NT2/D1 (cell line): Measurements from ENCODE around the gene SLCO3A1.

Experiments
- DNase-seq: peaks from one replicate; pipeline ENCODE4 v3.0.0-alpha.2; 2011; ENCODE audit warnings: low read depth, low spot score
- H3K27me3 ChIP-seq: 2 replicates; pipeline ENCODE4 v1.6.0; 2011; ENCODE audit warnings: mild to moderate bottlenecking; ENCODE audit not compliant: insufficient read length, insufficient read depth
- H3K36me3 ChIP-seq: 2 replicates; pipeline ENCODE4 v1.6.1; 2011; ENCODE audit warnings: mild to moderate bottlenecking, low read length, mixed read lengths; ENCODE audit not compliant: insufficient read depth, insufficient read length
- H3K4me1 ChIP-seq: 2 replicates; pipeline ENCODE4 v1.5.1; 2011; ENCODE audit not compliant: insufficient read depth, insufficient read length
- H3K4me3 ChIP-seq: 2 replicates; pipeline ENCODE4 v1.5.1; 2011; ENCODE audit warnings: low read depth; ENCODE audit not compliant: insufficient read length
- H3K9ac ChIP-seq: 2 replicates; pipeline ENCODE4 v1.6.0; 2011; ENCODE audit warnings: low read depth; ENCODE audit not compliant: insufficient read length
- H3K9me3 ChIP-seq: 2 replicates; pipeline ENCODE4 v1.5.1; 2011; ENCODE audit warnings: mild to moderate bottlenecking, low read length; ENCODE audit not compliant: insufficient read depth
- SUZ12 ChIP-seq: IDR thresholded peaks from 2 replicates; pipeline ENCODE4 v1.6.1; 2011; ENCODE audit not compliant: insufficient read length, insufficient read depth; ENCODE audit errors: extremely low read depth
- YY1 ChIP-seq: IDR thresholded peaks from 2 replicates; pipeline ENCODE4 v1.6.1; 2011; ENCODE audit not compliant: insufficient read length, insufficient read depth
- ZNF274 ChIP-seq: IDR thresholded peaks from 2 replicates; pipeline ENCODE4 v1.6.1; 2011; ENCODE audit warnings: mild to moderate bottlenecking, low read depth, low read length

Gene SLCO3A1

DNA sequence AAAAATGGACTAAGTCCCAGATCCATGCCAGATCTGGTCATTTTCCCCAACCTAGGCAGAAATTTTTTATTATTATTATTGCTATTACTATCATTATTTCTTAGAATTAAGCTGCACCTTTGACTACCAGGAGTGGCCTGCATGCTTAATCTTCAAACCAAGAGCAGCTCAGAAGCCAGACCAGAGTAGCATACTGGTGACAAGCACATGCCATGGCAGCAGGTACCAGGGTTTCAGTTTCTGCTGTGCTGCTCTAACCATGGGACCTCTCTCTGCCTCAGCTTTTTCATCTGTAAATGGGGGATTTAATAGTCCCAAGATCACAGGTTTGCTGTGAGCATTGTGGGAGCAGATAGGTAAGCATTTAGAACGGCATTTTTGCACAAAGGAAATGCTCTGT, 262.3 kb downstream of the SLCO3A1 start:
- Histone ChIP-seq H3K36me3 (peaks cover 10% of the 10 kb centered on the region), H3K27me3 (no peaks in the 10 kb centered on the region), H3K9ac (no peak overlapping the region), H3K9me3 (peaks cover under 1% of the 10 kb centered on the region; the same call in 1 of the 2 replicates), H3K4me1 (peaks cover 16% of the 10 kb centered on the region), H3K4me3 (no peak overlapping the region)
- DNase-seq: no peak
- no peak for TF ChIP-seq ZNF274
- no peak for TF ChIP-seq YY1
- TF ChIP-seq SUZ12: no peak

GRCh38 chr15:92116330-92116729, 262.8 kb downstream of the SLCO3A1 start:
- H3K9ac ChIP-seq: no peak overlapping the region
- no peaks in the 10 kb centered on the region for H3K27me3 ChIP-seq
- no peak for TF ChIP-seq SUZ12
- TF ChIP-seq ZNF274: no peak
- TF ChIP-seq YY1: no peak
- H3K9me3 ChIP-seq: peaks cover 6% of the 10 kb centered on the region
- H3K36me3 ChIP-seq: peaks cover 15% of the 10 kb centered on the region
- no peak for DNase-seq
- H3K4me1 ChIP-seq: peaks cover 16% of the 10 kb centered on the region
- H3K4me3 ChIP-seq: no peak overlapping the region

- Histone ChIP-seq H3K4me3 (no peak overlapping the region), H3K9ac (no peak overlapping the region)
Observed at GRCh38 chr15:92117261-92117731, 263.8 kb downstream of the SLCO3A1 start.

DNA sequence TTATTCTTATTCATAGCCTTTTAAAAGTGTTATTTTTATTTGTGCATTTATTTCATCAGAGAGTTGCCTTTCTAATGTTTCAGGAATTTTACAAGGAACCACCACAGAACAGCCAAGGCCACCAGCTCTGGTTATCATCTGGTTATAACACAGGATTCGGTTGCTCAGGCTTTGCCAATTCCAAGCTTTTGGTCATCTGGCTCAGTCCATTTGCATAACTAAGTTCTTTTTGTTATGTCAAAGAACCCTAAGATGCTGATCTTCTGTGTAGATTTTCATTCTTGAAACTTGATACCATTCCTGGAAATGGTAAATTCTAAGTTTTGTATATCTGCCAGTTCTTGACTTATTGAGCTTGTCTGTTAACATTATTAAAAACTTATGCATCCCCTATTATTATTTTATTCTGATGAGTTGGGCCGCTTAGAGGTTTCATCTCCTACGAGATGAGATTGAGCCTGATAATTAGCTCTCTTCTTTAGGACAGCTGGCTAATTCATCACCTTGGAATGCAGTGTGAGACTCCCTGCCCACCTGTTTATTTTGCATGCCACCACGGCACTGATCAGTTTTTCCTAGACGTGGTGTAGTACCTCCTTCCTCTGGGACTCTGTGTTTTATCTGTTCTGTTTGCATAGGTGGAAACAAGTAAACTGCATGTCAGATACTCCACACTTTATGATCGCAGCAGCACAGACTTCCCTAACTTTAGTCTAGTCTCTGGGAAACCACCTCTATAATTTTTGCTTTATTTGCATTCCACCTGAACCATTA, 264.8 kb downstream of the SLCO3A1 start:
- no peak overlapping the region for H3K9ac ChIP-seq
- peak; percentile 61 for DNase-seq
- H3K9me3 ChIP-seq: peaks cover 20% of the 10 kb centered on the region
- H3K27me3 ChIP-seq: no peaks in the 10 kb centered on the region
- H3K36me3 ChIP-seq: peaks cover 26% of the 10 kb centered on the region
- peaks cover 19% of the 10 kb centered on the region for H3K4me1 ChIP-seq
- TF ChIP-seq YY1: no peak
- no peak for TF ChIP-seq ZNF274
- no peak for TF ChIP-seq SUZ12
- H3K4me3 ChIP-seq: no peak overlapping the region

More at GRCh38 chr15:92117261-92117731, 263.8 kb downstream of the SLCO3A1 start:
- H3K9me3 ChIP-seq: peaks cover 15% of the 10 kb centered on the region
- H3K36me3 ChIP-seq: peaks cover 24% of the 10 kb centered on the region
- no peaks in the 10 kb centered on the region for H3K27me3 ChIP-seq
- H3K4me1 ChIP-seq: peaks cover 19% of the 10 kb centered on the region
- no peak for DNase-seq
- TF ChIP-seq ZNF274 (no peak), YY1 (no peak), SUZ12 (no peak)

DNA sequence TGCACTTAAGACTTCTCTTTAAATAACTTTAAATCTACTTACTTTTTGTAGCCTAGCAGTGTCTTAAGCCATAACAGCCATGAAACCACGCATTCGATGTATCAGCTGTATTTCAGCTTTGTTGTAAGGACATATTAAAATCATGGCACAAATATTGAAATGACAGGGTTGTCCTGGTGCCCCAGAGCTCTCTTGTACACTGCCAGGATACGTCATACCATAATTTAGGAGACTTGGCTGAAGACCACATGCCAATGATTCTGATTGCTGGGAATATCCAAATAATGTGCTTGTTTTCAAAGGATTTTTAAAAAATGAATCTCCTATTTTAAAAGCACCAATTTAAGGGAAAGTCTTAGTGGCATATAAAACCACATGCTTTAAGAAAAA, 265.4 kb downstream of the SLCO3A1 start:
- no peak overlapping the region for H3K9ac ChIP-seq
- peaks cover 20% of the 10 kb centered on the region for H3K9me3 ChIP-seq
- peaks cover 26% of the 10 kb centered on the region for H3K36me3 ChIP-seq
- H3K4me1 ChIP-seq: peaks cover 24% of the 10 kb centered on the region
- TF ChIP-seq ZNF274: no peak
- TF ChIP-seq SUZ12: no peak
- no peak for TF ChIP-seq YY1
- DNase-seq: no peak
- no peaks in the 10 kb centered on the region for H3K27me3 ChIP-seq
- H3K4me3 ChIP-seq: no peak overlapping the region

GRCh38 chr15:92120094-92120795, 266.7 kb downstream of the SLCO3A1 start:
- H3K36me3 ChIP-seq: peaks cover 23% of the 10 kb centered on the region
- DNase-seq: no peak
- H3K4me3 ChIP-seq: no peak overlapping the region
- no peaks in the 10 kb centered on the region for H3K27me3 ChIP-seq
- peaks cover 21% of the 10 kb centered on the region for H3K4me1 ChIP-seq
- peaks cover 20% of the 10 kb centered on the region for H3K9me3 ChIP-seq
- TF ChIP-seq ZNF274 (no peak), SUZ12 (no peak), YY1 (no peak)
- no peak overlapping the region for H3K9ac ChIP-seq

DNA sequence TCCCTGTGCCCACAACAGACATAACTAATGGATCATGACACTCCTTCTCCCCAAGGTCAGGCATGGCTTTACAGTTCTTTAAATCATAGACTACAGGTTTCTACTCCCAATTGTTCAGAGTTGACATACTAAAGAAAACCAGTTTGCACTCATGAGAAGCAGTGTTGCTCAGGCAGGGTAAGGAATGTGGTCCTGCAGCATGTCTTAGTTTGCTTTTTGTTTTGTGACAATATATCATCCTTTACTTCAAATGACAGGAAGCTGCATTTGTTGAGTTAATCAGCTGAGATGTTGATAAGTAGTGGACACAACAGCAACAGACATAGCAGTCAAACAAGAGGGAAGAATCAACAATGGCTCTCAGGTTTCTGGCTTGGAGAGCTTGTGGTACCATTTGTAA, 267.5 kb downstream of the SLCO3A1 start:
- H3K9me3 ChIP-seq: peaks cover 20% of the 10 kb centered on the region
- H3K27me3 ChIP-seq: no peaks in the 10 kb centered on the region
- TF ChIP-seq SUZ12 (no peak), ZNF274 (no peak), YY1 (no peak)
- no peak for DNase-seq
- H3K36me3 ChIP-seq: peaks cover 23% of the 10 kb centered on the region
- H3K9ac ChIP-seq: no peak overlapping the region
- H3K4me3 ChIP-seq: no peak overlapping the region
- H3K4me1 ChIP-seq: peaks cover 18% of the 10 kb centered on the region
